T-helper 2 cell treated with Interferon-gamma antibody and Interleukin-4, amounts not matched to agents 5 μg/mL and 100 μg/mL, for 36 hours (primary cell): Measurements from ENCODE around the gene ZKSCAN5.

ENCODE experiments used
- DNase-seq: peaks from one replicate; pipeline ENCODE4 v3.0.0; 2021; ENCODE audit warnings: low spot score
- H3K27ac Mint-ChIP-seq: one replicate; pipeline ENCODE4 v1.8.0; 2021; ENCODE audit warnings: mild to moderate bottlenecking, mixed read lengths
- H3K27me3 Mint-ChIP-seq: one replicate; pipeline ENCODE4 v1.8.0; 2021; ENCODE audit warnings: low read depth, mixed read lengths
- H3K36me3 Mint-ChIP-seq: one replicate; pipeline ENCODE4 v1.8.0; 2021; ENCODE audit warnings: low read depth, mixed read lengths
- H3K4me1 Mint-ChIP-seq: one replicate; pipeline ENCODE4 v1.8.0; 2021; ENCODE audit warnings: low read depth, mixed read lengths
- H3K4me3 Mint-ChIP-seq: one replicate; pipeline ENCODE4 v1.8.0; 2022; ENCODE audit warnings: mild to moderate bottlenecking, moderate library complexity, mixed read lengths
- H3K9me3 Mint-ChIP-seq: one replicate; pipeline ENCODE4 v1.8.0; 2021; ENCODE audit warnings: mixed read lengths

ZKSCAN5 gene

GRCh38 chr7:99504603-99505323 is at the start of gene ZKSCAN5:
ZKSCAN5 (plus strand) TSS chr7:99504662; CDS start chr7:99506045, 1,383 bp downstream.
- peak within 1 kb of the TSS; percentile 99 for H3K27ac Mint-ChIP-seq
- peaks cover 26% of the 10 kb centered on the region for H3K36me3 Mint-ChIP-seq
- H3K9me3 Mint-ChIP-seq: no peaks in the 10 kb centered on the region

GRCh38 chr7:99455874-99456273 is 48.6 kb upstream of the ZKSCAN5 start:
- Mint-ChIP-seq H3K36me3 (peaks cover 52% of the 10 kb centered on the region), H3K4me3 (no peak overlapping the region), H3K27ac (no peak overlapping the region), H3K4me1 (peaks cover 8% of the 10 kb centered on the region), H3K9me3 (no peaks in the 10 kb centered on the region), H3K27me3 (no peaks in the 10 kb centered on the region)
- DNase-seq: no peak

More at GRCh38 chr7:99504603-99505323, at the start of gene ZKSCAN5:
- DNase-seq: peak; percentile 96
- peaks cover 26% of the 10 kb centered on the region for H3K4me1 Mint-ChIP-seq
- peak within 1 kb of the TSS; percentile 90 for H3K4me3 Mint-ChIP-seq
- H3K27me3 Mint-ChIP-seq: no peaks in the 10 kb centered on the region

- Mint-ChIP-seq H3K27ac (no peak overlapping the region), H3K27me3 (no peaks in the 10 kb centered on the region), H3K36me3 (peaks cover 49% of the 10 kb centered on the region), H3K4me3 (no peak overlapping the region), H3K4me1 (peaks cover 5% of the 10 kb centered on the region), H3K9me3 (no peaks in the 10 kb centered on the region)
- no peak for DNase-seq
These were observed 48.2 kb upstream of the ZKSCAN5 start for GRCh38 chr7:99456288-99456687.

GRCh38 chr7:99457050-99457649 is 47.3 kb upstream of the ZKSCAN5 start:
- Mint-ChIP-seq H3K27me3 (no peaks in the 10 kb centered on the region), H3K27ac (peak overlapping the region; percentile 26), H3K4me3 (no peak overlapping the region), H3K36me3 (peaks cover 49% of the 10 kb centered on the region), H3K9me3 (no peaks in the 10 kb centered on the region), H3K4me1 (peaks cover 5% of the 10 kb centered on the region)
- no peak for DNase-seq

GRCh38 chr7:99457650-99458493 is 46.6 kb upstream of the ZKSCAN5 start:
- Mint-ChIP-seq H3K36me3 (peaks cover 52% of the 10 kb centered on the region), H3K4me1 (peaks cover 5% of the 10 kb centered on the region), H3K27ac (no peak overlapping the region), H3K9me3 (no peaks in the 10 kb centered on the region), H3K27me3 (no peaks in the 10 kb centered on the region), H3K4me3 (no peak overlapping the region)
- no peak for DNase-seq

GRCh38 chr7:99459087-99459486 is 45.4 kb upstream of the ZKSCAN5 start:
- Mint-ChIP-seq H3K27me3 (no peaks in the 10 kb centered on the region), H3K4me1 (peaks cover 8% of the 10 kb centered on the region), H3K27ac (no peak overlapping the region), H3K9me3 (no peaks in the 10 kb centered on the region), H3K4me3 (no peak overlapping the region), H3K36me3 (peaks cover 52% of the 10 kb centered on the region)
- no peak for DNase-seq

GRCh38 chr7:99460651-99461050 is 43.8 kb upstream of the ZKSCAN5 start:
- H3K4me3 Mint-ChIP-seq: no peak overlapping the region
- peaks cover 14% of the 10 kb centered on the region for H3K4me1 Mint-ChIP-seq
- no peaks in the 10 kb centered on the region for H3K27me3 Mint-ChIP-seq
- peaks cover 54% of the 10 kb centered on the region for H3K36me3 Mint-ChIP-seq
- DNase-seq: no peak
- no peak overlapping the region for H3K27ac Mint-ChIP-seq
- no peaks in the 10 kb centered on the region for H3K9me3 Mint-ChIP-seq

- peaks cover 16% of the 10 kb centered on the region for H3K4me1 Mint-ChIP-seq
- H3K9me3 Mint-ChIP-seq: no peaks in the 10 kb centered on the region
- no peaks in the 10 kb centered on the region for H3K27me3 Mint-ChIP-seq
- peaks cover 58% of the 10 kb centered on the region for H3K36me3 Mint-ChIP-seq
- no peak overlapping the region for H3K27ac Mint-ChIP-seq
- H3K4me3 Mint-ChIP-seq: no peak overlapping the region
- DNase-seq: no peak
These were observed 43.2 kb upstream of the ZKSCAN5 start for GRCh38 chr7:99461221-99461620.

- Mint-ChIP-seq H3K27ac (peak overlapping the region; percentile 93), H3K27me3 (no peaks in the 10 kb centered on the region), H3K4me1 (peaks cover 18% of the 10 kb centered on the region), H3K9me3 (no peaks in the 10 kb centered on the region), H3K36me3 (peaks cover 27% of the 10 kb centered on the region), H3K4me3 (peak overlapping the region; percentile 88)
- DNase-seq: no peak
These were observed 39.1 kb upstream of the ZKSCAN5 start for GRCh38 chr7:99465421-99465768.

- Mint-ChIP-seq H3K4me1 (peaks cover 24% of the 10 kb centered on the region), H3K36me3 (peaks cover 22% of the 10 kb centered on the region), H3K4me3 (no peak overlapping the region), H3K27me3 (no peaks in the 10 kb centered on the region), H3K9me3 (no peaks in the 10 kb centered on the region), H3K27ac (no peak overlapping the region)
- no peak for DNase-seq
These were observed 36.0 kb upstream of the ZKSCAN5 start for GRCh38 chr7:99468336-99468918.

GRCh38 chr7:99469381-99470065 is 34.9 kb upstream of the ZKSCAN5 start:
- H3K9me3 Mint-ChIP-seq: no peaks in the 10 kb centered on the region
- H3K4me1 Mint-ChIP-seq: peaks cover 24% of the 10 kb centered on the region
- no peak overlapping the region for H3K27ac Mint-ChIP-seq
- no peak for DNase-seq
- H3K36me3 Mint-ChIP-seq: peaks cover 16% of the 10 kb centered on the region
- H3K4me3 Mint-ChIP-seq: peak overlapping the region; percentile 29
- no peaks in the 10 kb centered on the region for H3K27me3 Mint-ChIP-seq

- peaks cover 20% of the 10 kb centered on the region for H3K36me3 Mint-ChIP-seq
- peak; percentile 97 for DNase-seq
- peak within 1 kb of the TSS; percentile 99 for H3K4me3 Mint-ChIP-seq
- H3K27ac Mint-ChIP-seq: peak within 1 kb of the TSS; percentile 96
- no peaks in the 10 kb centered on the region for H3K9me3 Mint-ChIP-seq
- no peaks in the 10 kb centered on the region for H3K27me3 Mint-ChIP-seq
- H3K4me1 Mint-ChIP-seq: peaks cover 30% of the 10 kb centered on the region
These were observed 31.7 kb upstream of the ZKSCAN5 start, which contains the start of gene ZNF789 for GRCh38 chr7:99472561-99473314. ZNF789 (plus strand) TSS chr7:99472890; CDS start chr7:99476457, 3,567 bp downstream.

GRCh38 chr7:99473315-99473596 is 31.2 kb upstream of the ZKSCAN5 start:
- Mint-ChIP-seq H3K9me3 (no peaks in the 10 kb centered on the region), H3K4me3 (peak overlapping the region; percentile 99), H3K27me3 (no peaks in the 10 kb centered on the region), H3K27ac (peak overlapping the region; percentile 96), H3K36me3 (peaks cover 25% of the 10 kb centered on the region), H3K4me1 (peaks cover 33% of the 10 kb centered on the region)
- no peak for DNase-seq
